DOHH2 (cell line): ENCODE measurements around the gene OR2S2.

Source experiments
- CTCF ChIP-seq: fragments of 200-600 bp; sonication (generic); IDR thresholded peaks from one replicate; pipeline ENCODE4 v1.5.1; 2014; ENCODE audit warnings: antibody characterized with exemption, mild to moderate bottlenecking, low read depth, low read length; ENCODE audit not compliant: poor library complexity, severe bottlenecking
- EZH2phosphoT487 ChIP-seq: fragments of 200-600 bp; sonication (generic); IDR thresholded peaks from 2 replicates; pipeline ENCODE4 v1.6.1; 2017; ENCODE audit warnings: borderline replicate concordance, mild to moderate bottlenecking, antibody characterized with exemption, low read length, moderate library complexity, mixed read lengths

GRCh38 chr9:35933550-35934067, 24.3 kb downstream of the OR2S2 start:
- TF ChIP-seq CTCF, result no peak
- TF ChIP-seq EZH2phosphoT487, result no peak
